ENCODE data around the gene CLPTM1L.

CLPTM1L gene

GRCh38 chr5:1374679-1375055 lies 29.8 kb upstream of the CLPTM1L start:
- TF ChIP-seq GATA3 (IDR thresholded peaks at IDR 0.05; ENCODE audit: low read depth, low read length): no peak
- no peak for TF ChIP-seq GATA2 (IDR thresholded peaks at IDR 0.05; ENCODE audit: low read depth, low read length)

- TF ChIP-seq GATA2 (IDR thresholded peaks at IDR 0.05; ENCODE audit: low read depth, low read length) (no peak), GATA3 (IDR thresholded peaks at IDR 0.05; ENCODE audit: low read depth, low read length) (no peak)
These were observed 29.3 kb upstream of the CLPTM1L start for GRCh38 chr5:1374030-1374678.

- no peak for TF ChIP-seq GATA3 (IDR thresholded peaks at IDR 0.05; ENCODE audit: low read depth, low read length)
- TF ChIP-seq GATA2 (IDR thresholded peaks at IDR 0.05; ENCODE audit: low read depth, low read length): no peak
These were observed 26.5 kb upstream of the CLPTM1L start for GRCh38 chr5:1371218-1371971.

- TF ChIP-seq GATA2 (IDR thresholded peaks at IDR 0.05; ENCODE audit: low read depth, low read length): no peak
- TF ChIP-seq GATA3 (IDR thresholded peaks at IDR 0.05; ENCODE audit: low read depth, low read length): no peak
These were observed 25.1 kb upstream of the CLPTM1L start for GRCh38 chr5:1370006-1370405.

- no peak for TF ChIP-seq GATA3 (IDR thresholded peaks at IDR 0.05; ENCODE audit: low read depth, low read length)
- TF ChIP-seq GATA2 (IDR thresholded peaks at IDR 0.05; ENCODE audit: low read depth, low read length): no peak
These were observed 23.9 kb upstream of the CLPTM1L start for GRCh38 chr5:1368756-1369155.

GRCh38 chr5:1368236-1368635 lies 23.3 kb upstream of the CLPTM1L start:
- TF ChIP-seq GATA2 (IDR thresholded peaks at IDR 0.05; ENCODE audit: low read depth, low read length): no peak
- TF ChIP-seq GATA3 (IDR thresholded peaks at IDR 0.05; ENCODE audit: low read depth, low read length): no peak

- TF ChIP-seq GATA2 (IDR thresholded peaks at IDR 0.05; ENCODE audit: low read depth, low read length) (no peak), GATA3 (IDR thresholded peaks at IDR 0.05; ENCODE audit: low read depth, low read length) (no peak)
These were observed 22.2 kb upstream of the CLPTM1L start for GRCh38 chr5:1367149-1367548.

GRCh38 chr5:1366514-1366913 lies 21.6 kb upstream of the CLPTM1L start:
- TF ChIP-seq GATA2 (IDR thresholded peaks at IDR 0.05; ENCODE audit: low read depth, low read length) (no peak), GATA3 (IDR thresholded peaks at IDR 0.05; ENCODE audit: low read depth, low read length) (no peak)

GRCh38 chr5:1364211-1364610 lies 19.3 kb upstream of the CLPTM1L start:
- no peak for TF ChIP-seq GATA2 (IDR thresholded peaks at IDR 0.05; ENCODE audit: low read depth, low read length)
- no peak for TF ChIP-seq GATA3 (IDR thresholded peaks at IDR 0.05; ENCODE audit: low read depth, low read length)

- TF ChIP-seq GATA3 (IDR thresholded peaks at IDR 0.05; ENCODE audit: low read depth, low read length) (no peak), GATA2 (IDR thresholded peaks at IDR 0.05; ENCODE audit: low read depth, low read length) (no peak)
These were observed 18.7 kb upstream of the CLPTM1L start for GRCh38 chr5:1363581-1363980.

GRCh38 chr5:1363160-1363559 lies 18.3 kb upstream of the CLPTM1L start:
- TF ChIP-seq GATA2 (IDR thresholded peaks at IDR 0.05; ENCODE audit: low read depth, low read length): no peak
- TF ChIP-seq GATA3 (IDR thresholded peaks at IDR 0.05; ENCODE audit: low read depth, low read length): no peak

- TF ChIP-seq GATA2 (IDR thresholded peaks at IDR 0.05; ENCODE audit: low read depth, low read length): no peak
- TF ChIP-seq GATA3 (IDR thresholded peaks at IDR 0.05; ENCODE audit: low read depth, low read length): no peak
These were observed 17.5 kb upstream of the CLPTM1L start for GRCh38 chr5:1362242-1363015.

GRCh38 chr5:1360861-1361260 lies 16.0 kb upstream of the CLPTM1L start:
- TF ChIP-seq GATA3 (IDR thresholded peaks at IDR 0.05; ENCODE audit: low read depth, low read length): no peak
- no peak for TF ChIP-seq GATA2 (IDR thresholded peaks at IDR 0.05; ENCODE audit: low read depth, low read length)

GRCh38 chr5:1359713-1360112 lies 14.8 kb upstream of the CLPTM1L start:
- no peak for TF ChIP-seq GATA2 (IDR thresholded peaks at IDR 0.05; ENCODE audit: low read depth, low read length)

All from SH-SY5Y (cell line).